ENCODE measurements around the gene HOXA5. TPM values are rescaled to one million over a fixed set of nuclear protein-coding genes. Genes with fewer than 3 reads are reported as not detected.

The HOXA5 gene
- total RNA-seq, 2 experiments from 2014 or later: 3.4 to 7.4 TPM

- TF ChIP-seq EZH2phosphoT487 (IDR thresholded peaks at IDR 0.05; ENCODE audit: borderline replicate concordance, low read depth, low read length) (no peak), CTCF (conservative IDR thresholded peaks at IDR 0.05; ENCODE audit: low read length) (no peak)
- H3K4me1 ChIP-seq (ENCODE audit: insufficient read depth, low read length, poor library complexity, severe bottlenecking): peaks cover 56% of the 10 kb centered on the region
- H3K9me3 ChIP-seq (ENCODE audit: low read length): no peaks in the 10 kb centered on the region
- H3K4me2 ChIP-seq (ENCODE audit: low read length): peak within 1 kb of the TSS; percentile 94
- H2AFZ ChIP-seq (ENCODE audit: low read length): peak within 1 kb of the TSS; percentile 95; the same call in 1 of the 2 replicates
- POLR2A ChIA-PET: interaction anchor here (0.5 to 1.3 kb wide), 3 partner anchors 61 to 459 kb away, joined by 3 to 4 read pairs (median 4); no protein-coding TSS in a partner anchor
- CTCF ChIA-PET (ENCODE audit: unreplicated experiment): no interaction called here
- peak within 1 kb of the TSS; percentile 75 for H3K4me3 ChIP-seq (ENCODE audit: low read depth, low read length, poor library complexity, severe bottlenecking)
- H4K20me1 ChIP-seq (ENCODE audit: insufficient read depth, low read length): no peaks in the 10 kb centered on the region
- H3K27ac ChIP-seq (ENCODE audit: low read depth, low read length, poor library complexity, severe bottlenecking): no peak within 1 kb of the TSS
- no peaks in the 10 kb centered on the region for H3K9me2 ChIP-seq (ENCODE audit: insufficient read depth, low read length)
- intact Hi-C loops (cut with micrococcal nuclease; ENCODE audit: unreplicated experiment): loop anchor here (2.0 to 10.0 kb wide), 3 partner anchors 55 to 1257 kb away; no protein-coding TSS in a partner anchor
- no peak for DNase-seq (ENCODE audit: low spot score)
- H3K79me2 ChIP-seq (ENCODE audit: insufficient read depth, low read depth, low read length): peaks cover 8% of the 10 kb centered on the region; the same call in 1 of the 2 replicates
- no peaks in the 10 kb centered on the region for H3K36me3 ChIP-seq (ENCODE audit: insufficient read depth, low read length)
- BruUV-seq (replicated peaks): TSS peak; percentile 55
Measured at GRCh38 chr7:27151931-27152815, 8.7 kb upstream of the HOXA5 start, which contains the start of gene HOXA3. Gene HOXA3 (minus strand): TSS chr7:27152583. CDS start chr7:27110640, 41,943 bp downstream.

- TF ChIP-seq CTCF (conservative IDR thresholded peaks at IDR 0.05; ENCODE audit: low read length) (no peak), EZH2phosphoT487 (IDR thresholded peaks at IDR 0.05; ENCODE audit: borderline replicate concordance, low read depth, low read length) (no peak)
- BruUV-seq (replicated peaks): TSS peak; percentile 90
- H3K36me3 ChIP-seq (ENCODE audit: insufficient read depth, low read length): no peaks in the 10 kb centered on the region
- POLR2A ChIA-PET: interaction anchor here (0.8 to 1.5 kb wide), 4 partner anchors 8 to 288 kb away, joined by 3 to 4 read pairs (median 4); no protein-coding TSS in a partner anchor
- peak overlapping the region; percentile 94 for H3K4me2 ChIP-seq (ENCODE audit: low read length)
- H4K20me1 ChIP-seq (ENCODE audit: insufficient read depth, low read length): no peaks in the 10 kb centered on the region
- H3K4me3 ChIP-seq (ENCODE audit: low read depth, low read length, poor library complexity, severe bottlenecking): peak overlapping the region; percentile 75
- H3K27ac ChIP-seq (ENCODE audit: low read depth, low read length, poor library complexity, severe bottlenecking): no peak overlapping the region
- intact Hi-C loops (cut with micrococcal nuclease; ENCODE audit: unreplicated experiment): loop anchor here (2.0 to 10.0 kb wide), 3 partner anchors 55 to 1257 kb away; no protein-coding TSS in a partner anchor
- DNase-seq (ENCODE audit: low spot score): no peak
- CTCF ChIA-PET (ENCODE audit: unreplicated experiment): no interaction called here
- peak overlapping the region; percentile 95 for H2AFZ ChIP-seq (ENCODE audit: low read length)
- no peaks in the 10 kb centered on the region for H3K9me2 ChIP-seq (ENCODE audit: insufficient read depth, low read length)
- peaks cover 8% of the 10 kb centered on the region; the same call in 1 of the 2 replicates for H3K79me2 ChIP-seq (ENCODE audit: insufficient read depth, low read depth, low read length)
- peaks cover 54% of the 10 kb centered on the region for H3K4me1 ChIP-seq (ENCODE audit: insufficient read depth, low read length, poor library complexity, severe bottlenecking)
- H3K9me3 ChIP-seq (ENCODE audit: low read length): no peaks in the 10 kb centered on the region
Measured at GRCh38 chr7:27151341-27151930, 8.0 kb upstream of the HOXA5 start.

All from OCI-LY7 (cell line).